ENCODE measurements around the gene TPI1.
"Not testable (repeated sequence)": the region's sequence is repeated elsewhere in the genome, so short reads cannot be mapped to it uniquely, and the experiment has no call there.

TPI1 gene

GRCh38 chr12:6866920-6867412, 365 bp upstream of the TPI1 start:
- in situ Hi-C loops (cut with HindIII; ENCODE audit: low sequenced_read_pairs) = no loop called here
- H3K4me3 ChIP-seq (ENCODE audit: low read depth, low read length) = peak overlapping the region; percentile 65
- no peak for TF ChIP-seq CTCF (IDR thresholded peaks at IDR 0.05; ENCODE audit: low read depth, low read length)
- no peak for DNase-seq (ENCODE audit: low read depth, low spot score)

GRCh38 chr12:6868211-6869048, 1.1 kb downstream of the TPI1 start:
- DNase-seq (ENCODE audit: low read depth, low spot score) = peak; percentile 26
- H3K4me3 ChIP-seq (ENCODE audit: low read depth, low read length) = peak overlapping the region; percentile 65
- peak; percentile 31 for TF ChIP-seq CTCF (IDR thresholded peaks at IDR 0.05; ENCODE audit: low read depth, low read length)
- in situ Hi-C loops (cut with HindIII; ENCODE audit: low sequenced_read_pairs) = no loop called here

- TF ChIP-seq CTCF (IDR thresholded peaks at IDR 0.05; ENCODE audit: low read depth, low read length) = peak; percentile 90
- in situ Hi-C loops (cut with HindIII; ENCODE audit: low sequenced_read_pairs) = no loop called here
- peak overlapping the region; percentile 65 for H3K4me3 ChIP-seq (ENCODE audit: low read depth, low read length)
- DNase-seq (ENCODE audit: low read depth, low spot score) = peak; percentile 73
Observed at GRCh38 chr12:6869049-6870021, 2.0 kb downstream of the TPI1 start.

- H3K4me3 ChIP-seq (ENCODE audit: low read depth, low read length); in situ Hi-C loops (cut with HindIII; ENCODE audit: low sequenced_read_pairs); DNase-seq (ENCODE audit: low read depth, low spot score): not testable (repeated sequence)
Observed at GRCh38 chr12:6870304-6870703, 3.0 kb downstream of the TPI1 start.

- in situ Hi-C loops (cut with HindIII; ENCODE audit: low sequenced_read_pairs) = no loop called here
- H3K4me3 ChIP-seq (ENCODE audit: low read depth, low read length) = peak overlapping the region; percentile 63
- peak; percentile 5 for DNase-seq (ENCODE audit: low read depth, low spot score)
- no peak for TF ChIP-seq CTCF (IDR thresholded peaks at IDR 0.05; ENCODE audit: low read depth, low read length)
Observed at GRCh38 chr12:6871052-6871957, 4.0 kb downstream of the TPI1 start.

GRCh38 chr12:6872073-6873048, 5.0 kb downstream of the TPI1 start:
- peak; percentile 99 for TF ChIP-seq CTCF (IDR thresholded peaks at IDR 0.05; ENCODE audit: low read depth, low read length)
- in situ Hi-C loops (cut with HindIII; ENCODE audit: low sequenced_read_pairs) = no loop called here
- peak; percentile 72 for DNase-seq (ENCODE audit: low read depth, low spot score)
- H3K4me3 ChIP-seq (ENCODE audit: low read depth, low read length) = peak overlapping the region; percentile 63
